Measurements from ENCODE around the gene C16orf86.

The C16orf86 gene, protein sequence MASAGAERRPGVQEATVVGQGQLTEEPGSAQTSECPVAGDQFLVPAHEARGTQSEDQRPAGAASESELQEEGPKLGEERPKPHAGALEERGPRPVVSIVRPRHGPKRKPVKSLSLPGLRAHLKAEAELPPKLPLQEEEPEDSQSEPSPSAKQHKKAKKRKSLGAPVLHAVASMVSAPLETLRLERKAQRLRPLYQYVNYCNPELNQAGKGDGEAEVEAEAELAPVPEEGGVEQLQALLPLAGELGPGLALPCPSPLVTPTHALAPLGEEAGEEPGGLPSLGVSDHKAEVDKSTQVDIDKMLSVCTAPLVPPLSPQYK

GRCh38 chr16:67666559-67667452 lies at the start of gene C16orf86, which contains the start of gene ENKD1:
Gene C16orf86 (plus strand): TSS chr16:67666814. CDS start chr16:67666971, 157 bp downstream.
Gene ENKD1 (minus strand): TSS chr16:67666750. CDS start chr16:67666442, 308 bp downstream.
- peak; percentile 31 for DNase-seq

GRCh38 chr16:67628216-67628615 lies 38.4 kb upstream of the C16orf86 start:
- DNase-seq, result no peak

DNA sequence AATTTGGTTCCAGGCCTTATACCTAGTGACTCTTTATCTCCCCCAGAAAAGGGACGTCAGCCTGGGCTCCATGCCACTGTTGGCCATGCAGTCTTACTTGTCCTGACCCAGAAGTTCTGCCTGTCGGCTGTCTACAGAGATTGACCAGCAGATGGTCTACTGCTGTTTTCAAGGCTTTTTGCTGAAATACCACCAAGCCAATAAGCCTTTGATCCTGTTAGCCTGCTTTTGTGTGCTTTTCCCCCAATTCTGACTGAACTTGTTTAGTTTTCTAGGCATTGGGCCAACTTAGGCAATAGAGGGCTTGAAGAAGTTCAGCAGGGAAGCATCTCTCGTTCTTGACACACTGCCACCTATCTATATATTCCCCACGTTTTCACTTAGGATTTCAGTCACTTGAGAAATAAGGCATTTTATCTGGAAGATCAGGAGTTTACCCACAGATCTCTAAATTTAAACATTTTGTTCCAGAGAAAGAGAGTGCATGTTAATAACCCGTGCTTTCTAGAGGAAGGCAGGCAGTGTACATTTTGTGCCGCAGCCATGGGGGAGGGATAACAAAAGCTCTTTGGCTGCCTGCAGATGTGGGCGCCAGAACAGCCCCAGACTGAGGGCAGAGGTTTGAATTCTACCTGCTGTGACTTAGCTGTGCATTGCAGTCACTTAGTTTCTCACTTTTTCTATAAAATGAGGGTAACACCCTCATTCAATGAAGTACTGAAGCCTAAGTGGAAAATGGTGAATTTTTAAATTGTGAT lies 34.0 kb upstream of the C16orf86 start:
- DNase-seq, result no peak

DNA sequence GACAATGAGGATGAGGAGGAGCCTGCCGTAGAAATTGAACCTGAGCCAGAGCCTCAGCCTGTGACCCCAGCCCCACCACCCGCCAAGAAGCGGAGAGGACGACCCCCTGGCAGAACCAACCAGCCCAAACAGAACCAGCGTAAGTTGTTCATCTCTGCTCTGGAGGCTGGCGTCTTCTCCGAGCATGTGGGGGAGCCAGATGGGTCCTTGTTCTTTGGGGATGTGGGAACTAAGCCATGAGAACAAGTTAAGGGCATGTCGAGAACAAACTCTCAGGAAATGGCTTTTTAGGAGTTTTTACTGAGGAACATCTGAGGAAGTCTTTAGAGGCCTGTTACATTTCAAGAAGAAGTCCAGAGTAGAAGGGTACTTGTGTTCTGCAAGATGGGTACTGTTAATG lies 29.9 kb upstream of the C16orf86 start:
- DNase-seq, result no peak

- DNase-seq, result no peak
Observed at GRCh38 chr16:67637625-67638024, 29.0 kb upstream of the C16orf86 start.

- DNase-seq, result no peak
Observed at GRCh38 chr16:67641779-67642708, 24.6 kb upstream of the C16orf86 start.

DNA sequence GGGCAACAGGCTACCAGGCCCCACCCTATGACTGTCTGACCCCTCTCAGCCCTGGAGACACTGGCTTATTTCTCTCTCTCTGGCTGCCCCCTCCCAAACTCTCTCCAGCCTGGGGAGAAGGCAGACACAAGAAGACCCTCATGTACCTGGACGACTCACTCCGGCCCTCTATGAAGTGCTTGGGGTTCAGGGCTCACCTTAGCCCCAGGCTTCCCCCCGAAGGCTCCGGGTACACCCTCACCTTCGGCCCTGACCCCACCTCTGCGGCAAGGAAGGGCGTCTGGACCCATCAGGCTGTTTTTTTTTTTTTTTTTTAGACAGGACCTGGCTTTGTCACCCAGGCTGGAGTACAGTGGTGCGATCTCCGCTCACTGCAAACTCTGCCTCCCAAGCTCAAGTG lies 22.6 kb upstream of the C16orf86 start:
- DNase-seq, result no peak

DNA sequence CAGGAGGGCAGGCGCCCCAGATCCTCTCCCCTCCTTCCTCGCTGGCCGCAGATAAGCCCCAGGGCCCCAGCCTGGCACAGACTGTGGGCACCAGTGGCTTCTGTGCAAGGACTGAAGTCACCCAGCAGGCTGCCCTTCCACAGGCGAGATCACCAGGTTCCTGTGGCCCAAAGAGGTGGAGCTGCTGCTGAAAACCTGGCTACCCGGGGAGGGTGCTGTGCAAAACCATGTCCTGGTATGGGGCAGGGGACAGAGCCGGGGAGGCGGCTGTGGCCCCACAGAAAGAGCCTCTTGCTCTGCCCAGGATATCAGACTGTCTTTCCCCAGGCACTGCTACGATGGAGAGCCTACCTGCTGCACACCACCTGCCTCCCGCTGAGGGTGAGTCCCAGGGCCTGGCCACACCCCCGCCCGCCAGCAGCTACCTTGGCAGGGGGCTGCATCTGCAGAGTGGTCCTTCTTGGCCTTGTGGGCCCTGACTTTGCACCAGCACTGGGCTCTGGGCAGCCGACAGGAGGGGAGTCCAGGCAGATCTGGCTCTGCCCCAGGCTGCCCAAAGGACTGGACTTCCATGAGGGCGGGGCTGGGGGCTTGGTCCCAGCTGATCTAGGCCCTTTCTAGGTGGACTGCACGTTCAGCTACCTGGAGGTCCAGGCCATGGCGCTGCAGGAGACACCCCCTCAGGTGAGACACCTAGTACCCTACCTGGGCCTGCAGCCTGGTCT lies 21.1 kb upstream of the C16orf86 start:
- DNase-seq, result no peak

DNA sequence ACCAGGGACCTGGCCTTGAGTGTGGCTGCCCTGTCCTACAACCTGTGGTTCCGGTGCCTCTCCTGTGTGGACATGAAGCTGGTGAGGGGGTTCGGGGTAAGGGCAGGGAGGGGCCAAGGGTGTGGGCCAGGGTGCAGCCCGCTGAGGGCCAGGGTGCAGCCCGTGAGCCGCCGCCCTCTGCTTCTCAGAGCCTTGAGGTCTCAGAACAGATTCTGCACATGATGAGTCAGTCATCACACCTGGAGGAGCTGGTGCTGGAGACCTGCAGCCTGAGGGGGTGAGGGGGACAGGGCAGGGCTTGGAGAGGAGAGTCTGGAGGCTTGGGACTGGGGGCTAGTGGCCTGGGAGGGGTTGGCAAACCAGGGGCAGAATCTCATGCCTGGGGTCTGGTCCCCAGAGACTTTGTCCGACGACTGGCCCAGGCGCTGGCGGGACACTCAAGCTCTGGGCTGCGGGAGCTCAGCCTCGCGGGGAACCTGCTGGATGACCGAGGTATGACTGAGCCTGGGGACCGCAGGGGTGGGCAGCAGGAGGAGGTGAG lies 19.4 kb upstream of the C16orf86 start:
- DNase-seq, result no peak

DNA sequence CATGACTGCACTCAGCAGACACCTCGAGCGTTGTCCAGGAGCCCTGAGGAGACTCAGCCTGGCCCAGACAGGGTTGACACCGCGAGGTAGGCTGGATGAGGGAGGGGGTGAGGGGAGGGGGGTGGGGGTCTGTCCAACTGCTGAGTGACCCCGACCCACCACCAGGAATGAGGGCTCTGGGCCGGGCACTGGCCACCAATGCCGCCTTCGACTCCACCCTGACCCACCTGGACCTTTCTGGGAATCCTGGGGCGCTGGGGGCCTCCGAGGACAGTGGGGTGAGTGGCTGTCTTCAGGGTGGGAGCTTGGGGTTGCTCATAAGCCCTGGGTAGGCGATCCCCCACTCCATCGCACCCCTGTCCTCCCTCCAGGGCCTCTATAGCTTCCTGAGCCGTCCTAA lies 18.9 kb upstream of the C16orf86 start:
- DNase-seq, result no peak

DNA sequence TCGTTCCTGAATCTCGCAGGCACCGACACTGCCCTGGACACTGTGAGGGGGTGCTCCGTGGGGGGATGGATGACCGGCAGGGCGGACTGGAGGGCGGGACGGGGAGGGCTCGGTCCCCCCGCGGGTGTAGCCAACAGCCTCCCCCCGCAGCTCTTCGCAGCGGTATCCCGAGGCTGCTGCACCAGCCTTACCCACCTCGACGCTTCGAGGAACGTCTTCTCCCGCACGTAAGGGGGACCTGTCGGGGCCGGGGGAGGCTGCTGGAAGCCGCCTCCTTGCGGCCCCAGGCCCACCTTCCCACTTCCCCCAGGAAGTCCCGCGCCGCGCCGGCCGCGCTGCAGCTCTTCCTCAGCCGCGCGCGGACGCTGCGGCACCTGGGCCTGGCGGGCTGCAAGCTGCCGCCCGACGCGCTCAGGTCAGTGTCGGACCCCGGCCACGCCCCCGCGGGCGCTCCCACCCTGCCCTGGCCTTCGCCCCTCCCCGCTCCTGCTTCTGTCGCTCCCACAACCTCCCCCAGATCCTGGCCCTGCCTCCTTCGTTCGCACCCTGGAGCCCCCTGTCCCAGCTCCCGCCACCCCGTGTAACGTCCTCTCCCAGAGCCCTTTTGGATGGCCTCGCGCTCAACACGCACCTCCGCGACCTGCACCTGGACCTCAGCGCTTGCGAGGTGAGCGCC lies 18.4 kb upstream of the C16orf86 start:
- no peak for DNase-seq

GRCh38 chr16:67648764-67649407 lies 17.7 kb upstream of the C16orf86 start:
- no peak for DNase-seq

DNA sequence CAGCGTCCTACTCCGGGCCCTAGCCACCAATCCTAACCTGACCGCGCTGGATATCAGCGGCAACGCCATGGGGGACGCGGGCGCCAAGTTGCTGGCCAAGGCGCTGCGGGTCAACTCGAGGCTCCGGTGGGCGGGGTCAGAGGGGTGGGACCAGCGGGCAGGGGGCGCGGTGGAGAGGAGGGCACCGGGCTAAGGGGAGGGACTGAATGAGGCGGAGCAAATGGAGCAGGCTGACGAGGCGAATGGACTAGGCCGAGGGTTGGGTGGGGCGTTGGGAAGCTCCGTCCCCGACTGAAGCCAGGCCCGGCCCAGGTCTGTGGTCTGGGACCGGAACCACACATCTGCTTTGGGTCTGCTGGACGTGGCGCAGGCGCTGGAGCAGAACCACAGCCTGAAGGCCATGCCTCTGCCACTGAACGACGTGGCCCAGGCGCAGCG lies 17.1 kb upstream of the C16orf86 start:
- no peak for DNase-seq

DNA sequence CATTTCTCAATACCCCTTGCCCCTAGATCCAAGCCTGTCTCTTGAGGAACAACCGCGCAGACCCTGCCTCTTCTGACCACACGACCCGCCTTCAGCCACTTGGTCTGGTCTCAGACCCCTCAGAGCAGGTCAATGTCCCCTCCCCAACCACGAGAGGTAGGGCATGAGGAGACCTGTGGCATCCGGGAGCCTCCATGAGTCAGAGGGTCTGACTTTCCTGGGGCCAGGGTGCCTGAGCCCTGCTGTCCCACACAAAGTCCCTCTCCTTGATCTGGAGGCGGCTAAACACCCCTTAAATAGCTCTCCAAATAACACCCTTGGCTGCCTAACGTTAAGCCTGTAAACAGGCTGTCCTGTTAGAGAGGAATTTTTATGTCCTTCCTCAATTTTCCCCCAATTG lies 16.6 kb upstream of the C16orf86 start:
- DNase-seq, result no peak

DNA sequence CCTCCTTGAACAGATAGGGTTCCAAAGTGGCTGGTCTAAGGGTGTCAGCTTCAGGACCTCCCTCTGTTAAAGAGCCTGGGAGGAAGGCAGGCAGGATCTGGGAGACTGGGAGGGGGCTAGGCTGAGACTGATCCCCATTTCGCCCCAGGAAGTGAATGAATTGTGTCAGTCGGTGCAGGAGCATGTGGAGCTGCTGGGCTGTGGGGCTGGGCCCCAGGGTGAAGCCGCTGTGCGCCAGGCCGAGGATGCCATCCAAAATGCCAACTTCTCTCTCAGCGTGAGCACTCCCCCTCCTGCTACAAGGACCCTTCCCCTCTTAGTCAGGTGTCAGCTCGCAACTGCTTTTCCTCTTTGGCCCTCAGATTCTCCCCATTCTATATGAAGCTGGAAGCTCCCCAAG lies 15.6 kb upstream of the C16orf86 start:
- no peak for DNase-seq

DNA sequence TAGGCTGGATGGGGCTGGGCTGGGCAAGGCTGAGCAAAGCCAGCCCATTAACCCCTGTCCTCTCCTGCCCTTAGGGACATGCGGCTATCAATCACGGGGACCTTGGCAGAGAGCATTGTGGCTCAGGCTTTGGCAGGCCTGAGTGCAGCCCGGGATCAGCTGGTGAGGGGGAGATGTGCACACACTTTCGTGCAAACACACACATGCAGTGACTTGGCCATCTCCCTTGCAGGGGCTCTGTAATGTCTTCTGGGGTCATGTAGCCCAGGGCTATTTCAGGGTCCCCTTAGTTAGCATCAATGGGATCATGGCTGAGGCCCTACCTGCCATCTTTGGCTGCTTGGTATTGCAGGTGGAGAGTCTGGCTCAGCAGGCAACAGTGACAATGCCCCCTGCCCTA lies 14.8 kb upstream of the C16orf86 start:
- no peak for DNase-seq

GRCh38 chr16:67652578-67653127 lies 14.0 kb upstream of the C16orf86 start:
- DNase-seq, result no peak

GRCh38 chr16:67653128-67653788 lies 13.4 kb upstream of the C16orf86 start:
- no peak for DNase-seq

GRCh38 chr16:67653789-67654402 lies 12.7 kb upstream of the C16orf86 start:
- DNase-seq, result no peak
